Lower lobe of right lung (tissue), 2 donors: ENCODE measurements around the gene LDOC1. TPM values are rescaled to one million over a fixed set of nuclear protein-coding genes. Genes with fewer than 3 reads are reported as not detected.
"Not testable (repeated sequence)": the region's sequence is repeated elsewhere in the genome, so short reads cannot be mapped to it uniquely, and the experiment has no call there.

ENCODE experiments used
- ATAC-seq, 2 donors: fragments of 200-7000 bp; cut with Tn5 transposase; one replicate each; pipeline ENCODE4 v1.9.1; 2020 to 2022; ENCODE audit warnings: mild to moderate bottlenecking in 2 of 2, moderate library complexity in 2 of 2
- DNase-seq: peaks from one replicate; pipeline ENCODE4 v3.0.0-alpha.2; 2020
- H3K27ac ChIP-seq: fragments of 200-600 bp; one replicate; pipeline ENCODE4 v1.8.0; 2022
- H3K27me3 ChIP-seq: fragments of 200-600 bp; one replicate; pipeline ENCODE4 v1.8.0; 2022; ENCODE audit warnings: low read depth
- H3K36me3 ChIP-seq: fragments of 200-600 bp; one replicate; pipeline ENCODE4 v1.8.0; 2022; ENCODE audit warnings: mild to moderate bottlenecking
- H3K4me1 ChIP-seq: fragments of 200-600 bp; one replicate; pipeline ENCODE4 v1.8.0; 2022
- H3K4me3 ChIP-seq: fragments of 200-600 bp; one replicate; pipeline ENCODE4 v1.8.0; 2022; ENCODE audit warnings: mild to moderate bottlenecking
- H3K9me3 ChIP-seq: fragments of 200-600 bp; one replicate; pipeline ENCODE4 v1.8.0; 2022
- CTCF ChIP-seq: fragments of 200-600 bp; IDR thresholded peaks from one replicate; pipeline ENCODE4 v1.8.0; 2022; ENCODE audit warnings: antibody characterized with exemption, mild to moderate bottlenecking
- intact Hi-C: fragments of 100-400 bp; cut with DNase I; formaldehyde crosslinking; loops from one replicate; pipeline ENCODE4 v1.11.0; 2022
- long read RNA-seq: library from polyadenylated mRNA; unstranded; transcript quantifications from one replicate; pipeline ENCODE4 v2.0.0, GENCODE V29; 2021
- total RNA-seq: library from RNA; stranded (reverse); fragmentation: NEBNext Ultra II Directional; extraction: Animal tissue kit (Norgen Biotek cat#: 25700); gene quantifications from one replicate; pipeline ENCODE4 v1.2.1, GENCODE V29; 2021
- donor health status: DM: no; HTN: yes; CAD: no; lungs with severe emphysema.

LDOC1 gene
- 15.2 TPM for total RNA-seq
- long read RNA-seq, transcript LDOC1-201 (1 exons, 1,381 nt): major isoform, 13 of 13 reads
- long read RNA-seq, partial matches to known transcripts: 0 of 13 reads
- long read RNA-seq, other reads (novel, unspliced or antisense): 0 of 13 reads

- ATAC-seq: peak; percentile 93 to 97
- Histone ChIP-seq H3K36me3 (no peaks in the 10 kb centered on the region), H3K9me3 (no peaks in the 10 kb centered on the region), H3K4me3 (peak within 1 kb of the TSS; percentile 62), H3K27me3 (no peaks in the 10 kb centered on the region), H3K4me1 (no peaks in the 10 kb centered on the region), H3K27ac (peak within 1 kb of the TSS; percentile 56)
- TF ChIP-seq CTCF: no peak
- intact Hi-C loops: no loop called here
- peak; percentile 72 for DNase-seq
Observed at GRCh38 chrX:141176586-141177451, at the start of gene LDOC1. LDOC1 (minus strand) TSS chrX:141177129; CDS start chrX:141177021, 108 bp downstream.

- no peaks in the 10 kb centered on the region for H3K27me3 ChIP-seq
- no peaks in the 10 kb centered on the region for H3K36me3 ChIP-seq
- no peaks in the 10 kb centered on the region for H3K4me1 ChIP-seq
- no peak overlapping the region for H3K27ac ChIP-seq
- H3K9me3 ChIP-seq: no peaks in the 10 kb centered on the region
- H3K4me3 ChIP-seq: no peak overlapping the region
- ATAC-seq (no peak), DNase-seq (no peak)
- TF ChIP-seq CTCF: no peak
- intact Hi-C loops: no loop called here
Observed at GRCh38 chrX:141221611-141222010, 44.7 kb upstream of the LDOC1 start.

GRCh38 chrX:141220342-141221008 lies 43.5 kb upstream of the LDOC1 start:
- Histone ChIP-seq H3K36me3 (no peaks in the 10 kb centered on the region), H3K27ac (no peak overlapping the region), H3K9me3 (no peaks in the 10 kb centered on the region), H3K4me1 (no peaks in the 10 kb centered on the region), H3K4me3 (no peak overlapping the region), H3K27me3 (no peaks in the 10 kb centered on the region)
- intact Hi-C loops: no loop called here
- ATAC-seq (no peak), DNase-seq (no peak)
- no peak for TF ChIP-seq CTCF

GRCh38 chrX:141214196-141214595 lies 37.3 kb upstream of the LDOC1 start:
- Histone ChIP-seq H3K27ac (no peak overlapping the region), H3K9me3 (no peaks in the 10 kb centered on the region), H3K4me3 (no peak overlapping the region), H3K4me1 (no peaks in the 10 kb centered on the region), H3K36me3 (no peaks in the 10 kb centered on the region), H3K27me3 (no peaks in the 10 kb centered on the region)
- TF ChIP-seq CTCF: no peak
- DNase-seq (no peak), ATAC-seq (no peak)
- intact Hi-C loops: no loop called here

GRCh38 chrX:141201962-141202361 lies 25.0 kb upstream of the LDOC1 start:
- Histone ChIP-seq H3K4me1 (no peaks in the 10 kb centered on the region), H3K27ac (no peak overlapping the region), H3K9me3 (no peaks in the 10 kb centered on the region), H3K4me3 (no peak overlapping the region), H3K27me3 (no peaks in the 10 kb centered on the region), H3K36me3 (no peaks in the 10 kb centered on the region)
- no peak for ATAC-seq
- no peak for DNase-seq
- intact Hi-C loops: no loop called here
- no peak for TF ChIP-seq CTCF

- not testable (repeated sequence) for H3K27ac ChIP-seq
Observed at GRCh38 chrX:141188573-141188972, 11.6 kb upstream of the LDOC1 start.

More at GRCh38 chrX:141188573-141188972, 11.6 kb upstream of the LDOC1 start:
- H3K36me3 ChIP-seq, H3K9me3 ChIP-seq, DNase-seq, intact Hi-C loops, ATAC-seq, H3K4me3 ChIP-seq, H3K27me3 ChIP-seq, H3K4me1 ChIP-seq: not testable (repeated sequence)
